Activated T-cell treated with anti-CD3 and anti-CD28 coated beads, Interleukin-2, amount 50 U/mL, for 24 hours (primary cell): Measurements from ENCODE around the gene ARAP2.

Experiments
- DNase-seq: peaks from one replicate; pipeline ENCODE4 v3.0.0-alpha.2; 2020
- H3K27ac Mint-ChIP-seq: 2 replicates; pipeline ENCODE4 v1.8.0; 2020; ENCODE audit warnings: mild to moderate bottlenecking, mixed read lengths
- H3K27me3 Mint-ChIP-seq: 2 replicates; pipeline ENCODE4 v1.8.0; 2020; ENCODE audit warnings: mixed read lengths
- H3K36me3 Mint-ChIP-seq: 2 replicates; pipeline ENCODE4 v1.8.0; 2020; ENCODE audit warnings: low read depth, mixed read lengths
- H3K4me1 Mint-ChIP-seq: 2 replicates; pipeline ENCODE4 v1.8.0; 2020; ENCODE audit warnings: low read depth, mixed read lengths
- H3K4me3 Mint-ChIP-seq: 2 replicates; pipeline ENCODE4 v1.8.0; 2020; ENCODE audit warnings: mild to moderate bottlenecking, moderate library complexity, mixed read lengths
- H3K9me3 Mint-ChIP-seq: 2 replicates; pipeline ENCODE4 v1.8.0; 2020; ENCODE audit warnings: mixed read lengths

Gene ARAP2

DNA sequence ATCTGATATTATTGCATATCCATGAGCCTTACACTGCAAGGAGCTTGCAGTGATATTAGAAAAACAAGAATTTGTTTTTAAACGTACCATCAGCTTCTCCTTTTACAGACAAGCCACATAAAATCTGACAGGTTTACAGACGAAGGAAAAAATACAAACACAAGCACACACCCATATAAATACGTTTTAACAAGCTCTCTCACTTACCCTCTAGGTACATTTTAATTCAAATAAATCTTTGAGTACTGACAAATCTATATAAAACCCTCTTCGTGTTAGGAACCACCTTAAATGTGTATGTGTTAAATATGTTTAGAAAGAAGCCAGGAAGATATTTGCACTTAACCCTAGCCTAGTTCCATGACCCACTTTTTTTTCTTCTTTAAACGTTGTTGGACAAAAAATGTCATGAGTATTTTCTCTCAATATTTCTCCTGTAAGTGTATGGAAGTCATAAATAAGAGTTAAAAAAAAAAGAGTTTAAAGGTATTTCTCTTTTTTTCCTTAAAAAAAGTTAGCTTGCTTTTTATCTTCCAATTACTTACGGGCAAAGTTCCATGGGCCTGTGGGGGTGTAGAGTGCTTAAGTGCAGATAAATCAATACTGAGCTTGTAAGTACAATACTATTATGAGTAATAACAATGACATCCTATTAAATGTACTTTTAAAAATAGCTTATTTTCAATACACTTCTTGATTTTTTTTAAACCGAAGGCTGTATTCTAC, 1.5 kb downstream of the ARAP2 start:
- H3K4me1 Mint-ChIP-seq: peaks cover 52% of the 10 kb centered on the region
- peak overlapping the region; percentile 98 for H3K27ac Mint-ChIP-seq
- H3K9me3 Mint-ChIP-seq: peaks cover 4% of the 10 kb centered on the region

GRCh38 chr4:36241771-36242170, 2.5 kb downstream of the ARAP2 start:
- Mint-ChIP-seq H3K27ac (peak overlapping the region; percentile 98), H3K27me3 (no peaks in the 10 kb centered on the region), H3K4me1 (peaks cover 60% of the 10 kb centered on the region), H3K36me3 (peaks cover 56% of the 10 kb centered on the region), H3K4me3 (peak overlapping the region; percentile 94), H3K9me3 (peaks cover 10% of the 10 kb centered on the region)
- no peak for DNase-seq

More for the DNA sequence above, 1.5 kb downstream of the ARAP2 start:
- Mint-ChIP-seq H3K4me3 (peak overlapping the region; percentile 94), H3K27me3 (no peaks in the 10 kb centered on the region), H3K36me3 (peaks cover 46% of the 10 kb centered on the region)
- DNase-seq: no peak

DNA sequence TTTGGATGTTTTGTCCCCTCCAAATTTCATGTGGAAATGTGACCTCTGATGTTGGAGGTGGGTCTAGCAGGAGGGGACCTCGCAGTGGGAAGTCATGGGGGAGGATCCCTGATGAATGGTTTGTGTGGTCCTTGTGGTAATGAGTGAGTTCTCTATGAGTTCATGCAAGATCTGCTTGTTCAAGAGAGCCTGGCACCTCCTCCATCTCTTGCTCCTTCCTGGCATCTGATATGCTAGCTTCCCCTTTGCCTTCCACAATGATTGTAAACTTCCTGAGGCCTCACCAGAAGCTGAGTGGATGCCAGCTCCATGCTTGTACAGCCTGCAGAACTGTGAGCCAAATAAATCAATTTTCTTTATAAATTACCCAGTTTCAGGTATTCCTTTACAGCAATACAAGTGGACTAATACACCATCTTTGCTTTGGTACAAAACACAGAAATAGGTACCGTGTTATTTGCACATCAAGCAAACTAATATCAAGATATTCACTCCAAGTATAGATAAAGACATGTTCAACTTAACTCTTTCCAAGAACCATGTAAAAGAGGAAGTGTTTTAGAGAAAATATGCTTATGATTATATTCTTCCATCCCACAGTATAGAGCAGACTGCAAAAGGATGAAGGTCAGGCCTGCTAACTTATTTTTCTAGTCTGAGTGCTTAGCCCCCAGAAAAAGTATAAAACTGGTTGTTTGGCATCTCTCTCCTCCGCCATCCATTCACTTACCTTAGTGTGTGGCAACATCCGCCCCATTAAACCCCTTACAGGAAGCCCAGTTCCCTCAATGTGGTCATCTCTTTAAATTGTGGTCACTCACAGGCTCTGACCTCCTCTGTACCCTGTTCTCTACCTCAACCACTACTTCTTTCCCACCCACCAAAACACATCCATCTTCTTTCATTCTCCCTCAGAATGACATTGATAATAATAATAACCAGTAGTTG, 6.7 kb downstream of the ARAP2 start:
- DNase-seq: no peak
- H3K4me1 Mint-ChIP-seq: peaks cover 86% of the 10 kb centered on the region
- H3K27ac Mint-ChIP-seq: peak overlapping the region; percentile 28
- H3K27me3 Mint-ChIP-seq: no peaks in the 10 kb centered on the region
- peaks cover 84% of the 10 kb centered on the region for H3K36me3 Mint-ChIP-seq
- no peak overlapping the region for H3K4me3 Mint-ChIP-seq
- H3K9me3 Mint-ChIP-seq: peaks cover 23% of the 10 kb centered on the region

GRCh38 chr4:36236159-36236558, 8.2 kb downstream of the ARAP2 start:
- DNase-seq: no peak
- H3K27ac Mint-ChIP-seq: no peak overlapping the region
- no peak overlapping the region for H3K4me3 Mint-ChIP-seq
- H3K4me1 Mint-ChIP-seq: peaks cover 87% of the 10 kb centered on the region
- H3K27me3 Mint-ChIP-seq: no peaks in the 10 kb centered on the region
- H3K9me3 Mint-ChIP-seq: peaks cover 23% of the 10 kb centered on the region
- H3K36me3 Mint-ChIP-seq: peaks cover 81% of the 10 kb centered on the region

- Mint-ChIP-seq H3K36me3 (peaks cover 78% of the 10 kb centered on the region), H3K27me3 (no peaks in the 10 kb centered on the region), H3K27ac (peak overlapping the region; percentile 2)
Measured at GRCh38 chr4:36235306-36235705, 9.0 kb downstream of the ARAP2 start.

DNA sequence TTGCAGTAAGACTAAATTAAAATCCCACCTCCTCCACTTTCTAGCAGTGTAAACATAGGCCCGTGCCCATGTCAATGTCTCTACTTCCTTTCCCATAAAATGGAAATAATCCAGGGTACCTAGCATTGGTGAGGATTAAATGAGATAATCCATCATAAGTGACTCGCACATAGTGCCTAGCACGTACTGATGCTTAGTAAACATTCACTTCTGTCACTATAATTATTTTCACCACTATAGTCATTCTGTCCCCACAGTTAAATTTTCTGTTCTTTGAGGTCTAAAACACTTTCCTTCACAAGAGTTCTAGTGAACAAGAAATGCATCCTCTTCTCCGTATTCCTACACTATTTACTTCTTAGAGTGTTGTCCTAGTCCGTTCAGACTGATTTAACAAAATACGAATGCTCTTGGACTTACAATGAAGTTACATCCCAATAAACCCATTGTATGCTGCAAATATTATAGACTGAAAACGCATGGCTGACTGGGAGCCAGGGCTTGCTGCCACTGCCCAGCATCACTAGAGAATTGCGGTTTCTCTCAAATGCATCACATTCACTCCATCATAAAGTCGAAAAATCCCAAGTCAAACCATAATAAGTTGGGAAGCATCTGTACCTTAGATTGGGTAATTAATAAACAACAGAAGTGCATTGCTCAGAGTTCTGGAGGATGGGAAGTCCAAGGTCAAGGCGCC, 10.6 kb downstream of the ARAP2 start:
- no peak overlapping the region for H3K4me3 Mint-ChIP-seq
- H3K36me3 Mint-ChIP-seq: peaks cover 73% of the 10 kb centered on the region
- H3K4me1 Mint-ChIP-seq: peaks cover 89% of the 10 kb centered on the region
- no peaks in the 10 kb centered on the region for H3K27me3 Mint-ChIP-seq
- DNase-seq: no peak
- peak overlapping the region; percentile 66 for H3K27ac Mint-ChIP-seq
- peaks cover 23% of the 10 kb centered on the region for H3K9me3 Mint-ChIP-seq

More at GRCh38 chr4:36235306-36235705, 9.0 kb downstream of the ARAP2 start:
- no peak for DNase-seq
- H3K4me3 Mint-ChIP-seq: no peak overlapping the region
- peaks cover 23% of the 10 kb centered on the region for H3K9me3 Mint-ChIP-seq
- H3K4me1 Mint-ChIP-seq: peaks cover 87% of the 10 kb centered on the region

- Mint-ChIP-seq H3K27me3 (no peaks in the 10 kb centered on the region), H3K27ac (no peak overlapping the region), H3K4me1 (peaks cover 91% of the 10 kb centered on the region)
Measured at GRCh38 chr4:36230534-36230933, 13.8 kb downstream of the ARAP2 start.

GRCh38 chr4:36227913-36228312, 16.4 kb downstream of the ARAP2 start:
- Mint-ChIP-seq H3K4me3 (no peak overlapping the region), H3K4me1 (peaks cover 87% of the 10 kb centered on the region), H3K27ac (no peak overlapping the region)

More at GRCh38 chr4:36230534-36230933, 13.8 kb downstream of the ARAP2 start:
- no peak overlapping the region for H3K4me3 Mint-ChIP-seq
- H3K9me3 Mint-ChIP-seq: peaks cover 6% of the 10 kb centered on the region
- DNase-seq: no peak
- peaks cover 69% of the 10 kb centered on the region for H3K36me3 Mint-ChIP-seq

GRCh38 chr4:36226430-36227227, 17.7 kb downstream of the ARAP2 start:
- peaks cover 84% of the 10 kb centered on the region for H3K4me1 Mint-ChIP-seq
- no peak overlapping the region for H3K27ac Mint-ChIP-seq
- H3K9me3 Mint-ChIP-seq: no peaks in the 10 kb centered on the region
- no peak overlapping the region for H3K4me3 Mint-ChIP-seq
- no peak for DNase-seq
- peaks cover 49% of the 10 kb centered on the region for H3K36me3 Mint-ChIP-seq
- no peaks in the 10 kb centered on the region for H3K27me3 Mint-ChIP-seq

More at GRCh38 chr4:36227913-36228312, 16.4 kb downstream of the ARAP2 start:
- Mint-ChIP-seq H3K27me3 (no peaks in the 10 kb centered on the region), H3K9me3 (no peaks in the 10 kb centered on the region), H3K36me3 (peaks cover 55% of the 10 kb centered on the region)
- no peak for DNase-seq

GRCh38 chr4:36224972-36225903, 19.1 kb downstream of the ARAP2 start:
- peaks cover 79% of the 10 kb centered on the region for H3K4me1 Mint-ChIP-seq
- DNase-seq: no peak
- H3K27ac Mint-ChIP-seq: peak overlapping the region; percentile 15
- H3K9me3 Mint-ChIP-seq: no peaks in the 10 kb centered on the region
- H3K4me3 Mint-ChIP-seq: no peak overlapping the region
- H3K36me3 Mint-ChIP-seq: peaks cover 45% of the 10 kb centered on the region
- H3K27me3 Mint-ChIP-seq: no peaks in the 10 kb centered on the region

DNA sequence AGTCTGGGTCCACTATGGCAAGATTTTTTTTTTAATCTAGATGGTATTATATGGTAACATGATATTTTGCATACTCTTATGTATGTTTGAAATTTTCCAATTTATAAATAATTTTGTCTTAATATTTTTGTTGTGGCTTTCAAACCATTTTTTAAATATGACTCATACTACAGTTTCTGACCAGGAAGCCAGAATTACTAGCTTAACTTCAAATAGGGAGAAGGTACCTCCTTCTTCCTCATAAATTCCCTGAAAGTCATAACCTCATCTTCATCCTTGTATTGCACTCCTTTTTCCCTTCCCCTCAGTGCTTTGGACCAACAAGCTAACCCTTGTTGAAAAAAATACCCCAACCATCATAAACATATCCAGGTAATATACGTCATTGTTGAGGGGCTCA, 21.6 kb downstream of the ARAP2 start:
- no peak for DNase-seq
- no peaks in the 10 kb centered on the region for H3K27me3 Mint-ChIP-seq
- H3K9me3 Mint-ChIP-seq: no peaks in the 10 kb centered on the region
- no peak overlapping the region for H3K27ac Mint-ChIP-seq
- H3K4me3 Mint-ChIP-seq: no peak overlapping the region
- peaks cover 75% of the 10 kb centered on the region for H3K4me1 Mint-ChIP-seq
- peaks cover 32% of the 10 kb centered on the region for H3K36me3 Mint-ChIP-seq

DNA sequence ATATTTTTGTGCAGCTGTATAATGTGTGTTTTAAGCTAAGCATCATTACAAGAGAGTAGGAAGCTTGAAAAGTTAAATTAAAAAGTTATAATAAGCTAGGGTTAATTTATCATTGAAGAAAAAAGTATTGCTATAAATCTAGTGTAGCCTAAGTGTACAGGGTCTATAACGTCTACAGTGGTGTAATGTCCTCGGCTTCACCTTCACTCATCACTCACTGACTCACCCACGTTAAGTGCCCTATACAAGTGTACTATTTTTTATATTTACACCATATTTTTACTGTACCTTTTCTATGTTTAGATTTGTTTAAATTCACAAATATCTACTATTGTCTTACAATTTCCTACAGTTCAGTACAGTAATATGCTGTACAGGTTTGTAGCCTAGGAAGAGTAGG, 23.5 kb downstream of the ARAP2 start:
- Mint-ChIP-seq H3K4me3 (no peak overlapping the region), H3K27me3 (no peaks in the 10 kb centered on the region), H3K27ac (no peak overlapping the region), H3K9me3 (no peaks in the 10 kb centered on the region), H3K4me1 (peaks cover 57% of the 10 kb centered on the region), H3K36me3 (peaks cover 19% of the 10 kb centered on the region)
- no peak for DNase-seq

DNA sequence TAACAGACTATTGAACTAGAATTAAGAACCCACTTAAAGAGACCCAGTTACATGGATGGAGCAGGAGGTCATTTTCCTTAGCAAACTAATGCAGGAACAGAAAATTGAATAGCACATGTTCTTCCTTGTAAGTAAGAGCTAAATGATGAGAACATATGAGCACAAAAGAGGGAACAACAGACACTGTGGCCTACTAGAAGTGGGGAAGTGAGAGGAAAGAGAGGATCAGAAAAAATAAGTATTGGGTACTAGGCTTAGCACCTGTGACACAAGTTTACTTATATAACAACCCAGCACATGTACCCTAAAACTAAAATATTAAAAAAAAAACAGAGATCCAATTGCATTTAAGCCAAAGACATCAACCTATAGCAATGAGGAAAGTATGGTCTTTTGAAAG, 26.2 kb downstream of the ARAP2 start:
- no peaks in the 10 kb centered on the region for H3K9me3 Mint-ChIP-seq
- no peak overlapping the region for H3K4me3 Mint-ChIP-seq
- DNase-seq: no peak
- H3K36me3 Mint-ChIP-seq: peaks cover 27% of the 10 kb centered on the region
- no peak overlapping the region for H3K27ac Mint-ChIP-seq
- H3K4me1 Mint-ChIP-seq: peaks cover 52% of the 10 kb centered on the region
- H3K27me3 Mint-ChIP-seq: no peaks in the 10 kb centered on the region
